ENCODE data around the gene ZNF280D.

The ZNF280D gene

GRCh38 chr15:56765251-56765650 is 31.9 kb upstream of the ZNF280D start:
- H3K4me3 ChIP-seq (ENCODE audit: low read depth, low read length): no peak overlapping the region
- H3K9me3 ChIP-seq (ENCODE audit: severe bottlenecking): peaks cover 3% of the 10 kb centered on the region
- no peak for TF ChIP-seq CTCF (IDR thresholded peaks at IDR 0.05; ENCODE audit: low read depth, low read length)
- no peaks in the 10 kb centered on the region for H3K36me3 ChIP-seq
- no peak overlapping the region for H3K27ac ChIP-seq
- no peaks in the 10 kb centered on the region for H3K27me3 ChIP-seq (ENCODE audit: insufficient read depth, low read depth, severe bottlenecking)
- DNase-seq: no peak

- no peak for DNase-seq
- H3K36me3 ChIP-seq: no peaks in the 10 kb centered on the region
- TF ChIP-seq CTCF (IDR thresholded peaks at IDR 0.05; ENCODE audit: low read depth, low read length): no peak
- no peak overlapping the region for H3K27ac ChIP-seq
- H3K4me3 ChIP-seq (ENCODE audit: low read depth, low read length): no peak overlapping the region
- H3K9me3 ChIP-seq (ENCODE audit: severe bottlenecking): peaks cover 3% of the 10 kb centered on the region
- H3K27me3 ChIP-seq (ENCODE audit: insufficient read depth, low read depth, severe bottlenecking): no peaks in the 10 kb centered on the region
These were observed 30.0 kb upstream of the ZNF280D start for GRCh38 chr15:56763141-56763895.

DNA sequence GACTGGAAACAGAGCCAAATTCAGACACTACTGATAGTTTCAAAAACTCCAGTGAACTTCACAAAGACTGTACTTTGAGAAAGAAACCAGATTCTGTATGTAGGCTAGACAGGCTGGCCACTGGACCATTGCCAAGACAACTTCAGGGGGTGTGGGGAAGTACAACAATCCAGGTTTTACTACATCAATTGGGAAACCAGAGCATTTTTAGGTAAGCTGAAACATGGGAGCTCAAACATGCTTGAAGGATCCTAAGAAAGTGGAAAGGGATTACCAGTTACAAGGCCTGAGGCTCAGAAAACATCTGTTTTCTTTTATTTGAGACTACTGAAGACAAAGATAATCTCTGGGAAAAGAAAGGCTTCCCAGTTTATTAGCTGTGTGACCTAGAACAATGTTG is 26.9 kb upstream of the ZNF280D start:
- no peaks in the 10 kb centered on the region for H3K9me3 ChIP-seq (ENCODE audit: severe bottlenecking)
- no peaks in the 10 kb centered on the region for H3K27me3 ChIP-seq (ENCODE audit: insufficient read depth, low read depth, severe bottlenecking)
- TF ChIP-seq CTCF (IDR thresholded peaks at IDR 0.05; ENCODE audit: low read depth, low read length): no peak
- DNase-seq: no peak
- H3K36me3 ChIP-seq: no peaks in the 10 kb centered on the region
- H3K27ac ChIP-seq: no peak overlapping the region
- no peak overlapping the region for H3K4me3 ChIP-seq (ENCODE audit: low read depth, low read length)

DNA sequence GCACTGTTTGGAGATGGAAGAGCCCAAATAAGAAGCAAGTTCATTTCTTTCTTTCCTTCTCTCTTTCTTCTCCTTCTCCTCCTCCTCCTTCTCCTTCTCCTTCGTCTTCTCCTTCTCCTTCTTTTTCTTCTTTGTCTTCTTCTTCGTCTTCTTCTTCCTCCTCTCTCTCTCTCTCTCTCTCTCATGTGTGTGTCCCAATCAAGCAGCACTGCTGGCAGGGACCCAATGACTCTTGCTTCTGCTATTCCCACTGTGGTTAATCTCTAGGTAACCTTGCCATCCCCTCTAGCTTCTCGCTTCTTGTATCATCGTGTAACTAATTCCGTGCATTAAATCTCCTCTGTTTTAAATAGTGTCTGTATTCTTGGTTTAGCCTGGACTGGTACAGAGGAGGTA is 26.1 kb upstream of the ZNF280D start:
- no peak overlapping the region for H3K27ac ChIP-seq
- H3K9me3 ChIP-seq (ENCODE audit: severe bottlenecking): no peaks in the 10 kb centered on the region
- H3K36me3 ChIP-seq: no peaks in the 10 kb centered on the region
- TF ChIP-seq CTCF (IDR thresholded peaks at IDR 0.05; ENCODE audit: low read depth, low read length): no peak
- DNase-seq: no peak
- H3K4me3 ChIP-seq (ENCODE audit: low read depth, low read length): no peak overlapping the region
- no peaks in the 10 kb centered on the region for H3K27me3 ChIP-seq (ENCODE audit: insufficient read depth, low read depth, severe bottlenecking)

- Histone ChIP-seq H3K36me3 (no peaks in the 10 kb centered on the region), H3K27me3 (ENCODE audit: insufficient read depth, low read depth, severe bottlenecking) (no peaks in the 10 kb centered on the region), H3K4me3 (ENCODE audit: low read depth, low read length) (no peak overlapping the region), H3K9me3 (ENCODE audit: severe bottlenecking) (no peaks in the 10 kb centered on the region), H3K27ac (no peak overlapping the region)
- no peak for DNase-seq
- TF ChIP-seq CTCF (IDR thresholded peaks at IDR 0.05; ENCODE audit: low read depth, low read length): no peak
These were observed 25.6 kb upstream of the ZNF280D start for GRCh38 chr15:56758770-56759449.

All from WERI-Rb-1 (cell line).